Measurements from ENCODE around the gene BCL2L11. TPM values are rescaled to one million over a fixed set of nuclear protein-coding genes. Genes with fewer than 3 reads are reported as not detected.

BCL2L11 gene
- total and polyA plus RNA-seq, 10 of the 15 experiments (the other 5 are each of a cell fraction or from before 2014, with no cell fraction given) = 0.29 to 10.1 (median 1.1) TPM

DNA sequence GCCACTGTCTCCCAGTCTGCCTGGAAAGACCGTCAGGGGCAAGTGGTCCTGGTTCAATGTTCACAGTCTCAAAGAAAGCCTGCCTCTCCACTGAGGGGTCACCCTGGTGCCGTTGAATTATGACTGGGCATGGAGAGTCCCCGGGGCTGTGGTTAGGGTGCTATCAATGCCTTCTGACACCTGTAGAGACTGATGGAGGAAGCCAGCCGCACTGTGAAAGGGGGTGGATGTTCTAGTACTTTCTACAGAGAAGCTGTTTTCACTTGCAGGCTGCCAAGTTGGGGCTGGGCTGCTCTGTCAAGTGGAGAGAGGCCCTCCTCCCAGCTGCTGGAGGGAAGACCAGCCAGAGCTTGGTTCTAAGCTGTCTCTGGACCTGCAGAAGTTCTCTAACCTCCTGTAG is 80.5 kb downstream of the BCL2L11 start (continued):
- TF ChIP-seq, protein P1, sequence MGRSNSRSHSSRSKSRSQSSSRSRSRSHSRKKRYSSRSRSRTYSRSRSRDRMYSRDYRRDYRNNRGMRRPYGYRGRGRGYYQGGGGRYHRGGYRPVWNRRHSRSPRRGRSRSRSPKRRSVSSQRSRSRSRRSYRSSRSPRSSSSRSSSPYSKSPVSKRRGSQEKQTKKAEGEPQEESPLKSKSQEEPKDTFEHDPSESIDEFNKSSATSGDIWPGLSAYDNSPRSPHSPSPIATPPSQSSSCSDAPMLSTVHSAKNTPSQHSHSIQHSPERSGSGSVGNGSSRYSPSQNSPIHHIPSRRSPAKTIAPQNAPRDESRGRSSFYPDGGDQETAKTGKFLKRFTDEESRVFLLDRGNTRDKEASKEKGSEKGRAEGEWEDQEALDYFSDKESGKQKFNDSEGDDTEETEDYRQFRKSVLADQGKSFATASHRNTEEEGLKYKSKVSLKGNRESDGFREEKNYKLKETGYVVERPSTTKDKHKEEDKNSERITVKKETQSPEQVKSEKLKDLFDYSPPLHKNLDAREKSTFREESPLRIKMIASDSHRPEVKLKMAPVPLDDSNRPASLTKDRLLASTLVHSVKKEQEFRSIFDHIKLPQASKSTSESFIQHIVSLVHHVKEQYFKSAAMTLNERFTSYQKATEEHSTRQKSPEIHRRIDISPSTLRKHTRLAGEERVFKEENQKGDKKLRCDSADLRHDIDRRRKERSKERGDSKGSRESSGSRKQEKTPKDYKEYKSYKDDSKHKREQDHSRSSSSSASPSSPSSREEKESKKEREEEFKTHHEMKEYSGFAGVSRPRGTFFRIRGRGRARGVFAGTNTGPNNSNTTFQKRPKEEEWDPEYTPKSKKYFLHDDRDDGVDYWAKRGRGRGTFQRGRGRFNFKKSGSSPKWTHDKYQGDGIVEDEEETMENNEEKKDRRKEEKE (IDR thresholded peaks at IDR 0.05) = no peak
- TF ChIP-seq, protein P2, sequence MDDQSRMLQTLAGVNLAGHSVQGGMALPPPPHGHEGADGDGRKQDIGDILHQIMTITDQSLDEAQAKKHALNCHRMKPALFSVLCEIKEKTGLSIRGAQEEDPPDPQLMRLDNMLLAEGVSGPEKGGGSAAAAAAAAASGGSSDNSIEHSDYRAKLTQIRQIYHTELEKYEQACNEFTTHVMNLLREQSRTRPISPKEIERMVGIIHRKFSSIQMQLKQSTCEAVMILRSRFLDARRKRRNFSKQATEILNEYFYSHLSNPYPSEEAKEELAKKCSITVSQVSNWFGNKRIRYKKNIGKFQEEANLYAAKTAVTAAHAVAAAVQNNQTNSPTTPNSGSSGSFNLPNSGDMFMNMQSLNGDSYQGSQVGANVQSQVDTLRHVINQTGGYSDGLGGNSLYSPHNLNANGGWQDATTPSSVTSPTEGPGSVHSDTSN (IDR thresholded peaks at IDR 0.05; ENCODE audit: insufficient replicate concordance, low read depth, low read length) = peak; percentile 70
- TF ChIP-seq ZZZ3 (IDR thresholded peaks at IDR 0.05; ENCODE audit: control insufficient read depth, insufficient read length, low read depth) (no peak), NFYB (IDR thresholded peaks at IDR 0.05; ENCODE audit: insufficient read depth, low read depth, low read length) (no peak), ZNF217 (IDR thresholded peaks at IDR 0.05) (peak; percentile 62; the same call in 1 of the 2 replicates), SPI1 (IDR thresholded peaks at IDR 0.05; ENCODE audit: borderline replicate concordance, insufficient read depth, low read depth, low read length) (no peak), IKZF1 (conservative IDR thresholded peaks at IDR 0.05) (peak; percentile 95), PAX5 (IDR thresholded peaks at IDR 0.05; ENCODE audit: borderline replicate concordance, low read depth, low read length) (peak; percentile 90), ZNF384 (IDR thresholded peaks at IDR 0.05; ENCODE audit: borderline replicate concordance, low read depth, low read length) (no peak; the same call in 1 of the 2 replicates), CHD2 (IDR thresholded peaks at IDR 0.05; ENCODE audit: borderline replicate concordance, low read depth, low read length) (peak; percentile 72; the same call in 1 of the 2 replicates), SMAD5 (IDR thresholded peaks at IDR 0.05; ENCODE audit: low read depth) (no peak)
- TF ChIP-seq, protein P3, sequence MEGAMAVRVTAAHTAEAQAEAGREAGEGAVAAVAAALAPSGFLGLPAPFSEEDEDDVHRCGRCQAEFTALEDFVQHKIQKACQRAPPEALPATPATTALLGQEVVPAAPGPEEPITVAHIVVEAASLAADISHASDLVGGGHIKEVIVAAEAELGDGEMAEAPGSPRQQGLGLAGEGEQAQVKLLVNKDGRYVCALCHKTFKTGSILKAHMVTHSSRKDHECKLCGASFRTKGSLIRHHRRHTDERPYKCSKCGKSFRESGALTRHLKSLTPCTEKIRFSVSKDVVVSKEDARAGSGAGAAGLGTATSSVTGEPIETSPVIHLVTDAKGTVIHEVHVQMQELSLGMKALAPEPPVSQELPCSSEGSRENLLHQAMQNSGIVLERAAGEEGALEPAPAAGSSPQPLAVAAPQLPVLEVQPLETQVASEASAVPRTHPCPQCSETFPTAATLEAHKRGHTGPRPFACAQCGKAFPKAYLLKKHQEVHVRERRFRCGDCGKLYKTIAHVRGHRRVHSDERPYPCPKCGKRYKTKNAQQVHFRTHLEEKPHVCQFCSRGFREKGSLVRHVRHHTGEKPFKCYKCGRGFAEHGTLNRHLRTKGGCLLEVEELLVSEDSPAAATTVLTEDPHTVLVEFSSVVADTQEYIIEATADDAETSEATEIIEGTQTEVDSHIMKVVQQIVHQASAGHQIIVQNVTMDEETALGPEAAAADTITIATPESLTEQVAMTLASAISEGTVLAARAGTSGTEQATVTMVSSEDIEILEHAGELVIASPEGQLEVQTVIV (IDR thresholded peaks at IDR 0.05; ENCODE audit: borderline replicate concordance, partially characterized antibody) = no peak
- TF ChIP-seq, protein P4, sequence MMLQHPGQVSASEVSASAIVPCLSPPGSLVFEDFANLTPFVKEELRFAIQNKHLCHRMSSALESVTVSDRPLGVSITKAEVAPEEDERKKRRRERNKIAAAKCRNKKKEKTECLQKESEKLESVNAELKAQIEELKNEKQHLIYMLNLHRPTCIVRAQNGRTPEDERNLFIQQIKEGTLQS (IDR thresholded peaks at IDR 0.05; ENCODE audit: borderline replicate concordance, extremely low read depth, low read depth, low read length) = no peak
- TF ChIP-seq, protein P5, sequence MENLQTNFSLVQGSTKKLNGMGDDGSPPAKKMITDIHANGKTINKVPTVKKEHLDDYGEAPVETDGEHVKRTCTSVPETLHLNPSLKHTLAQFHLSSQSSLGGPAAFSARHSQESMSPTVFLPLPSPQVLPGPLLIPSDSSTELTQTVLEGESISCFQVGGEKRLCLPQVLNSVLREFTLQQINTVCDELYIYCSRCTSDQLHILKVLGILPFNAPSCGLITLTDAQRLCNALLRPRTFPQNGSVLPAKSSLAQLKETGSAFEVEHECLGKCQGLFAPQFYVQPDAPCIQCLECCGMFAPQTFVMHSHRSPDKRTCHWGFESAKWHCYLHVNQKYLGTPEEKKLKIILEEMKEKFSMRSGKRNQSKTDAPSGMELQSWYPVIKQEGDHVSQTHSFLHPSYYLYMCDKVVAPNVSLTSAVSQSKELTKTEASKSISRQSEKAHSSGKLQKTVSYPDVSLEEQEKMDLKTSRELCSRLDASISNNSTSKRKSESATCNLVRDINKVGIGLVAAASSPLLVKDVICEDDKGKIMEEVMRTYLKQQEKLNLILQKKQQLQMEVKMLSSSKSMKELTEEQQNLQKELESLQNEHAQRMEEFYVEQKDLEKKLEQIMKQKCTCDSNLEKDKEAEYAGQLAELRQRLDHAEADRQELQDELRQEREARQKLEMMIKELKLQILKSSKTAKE (IDR thresholded peaks at IDR 0.05; ENCODE audit: low read depth, poor library complexity, severe bottlenecking) = peak; percentile 88
- TF ChIP-seq, protein P6, sequence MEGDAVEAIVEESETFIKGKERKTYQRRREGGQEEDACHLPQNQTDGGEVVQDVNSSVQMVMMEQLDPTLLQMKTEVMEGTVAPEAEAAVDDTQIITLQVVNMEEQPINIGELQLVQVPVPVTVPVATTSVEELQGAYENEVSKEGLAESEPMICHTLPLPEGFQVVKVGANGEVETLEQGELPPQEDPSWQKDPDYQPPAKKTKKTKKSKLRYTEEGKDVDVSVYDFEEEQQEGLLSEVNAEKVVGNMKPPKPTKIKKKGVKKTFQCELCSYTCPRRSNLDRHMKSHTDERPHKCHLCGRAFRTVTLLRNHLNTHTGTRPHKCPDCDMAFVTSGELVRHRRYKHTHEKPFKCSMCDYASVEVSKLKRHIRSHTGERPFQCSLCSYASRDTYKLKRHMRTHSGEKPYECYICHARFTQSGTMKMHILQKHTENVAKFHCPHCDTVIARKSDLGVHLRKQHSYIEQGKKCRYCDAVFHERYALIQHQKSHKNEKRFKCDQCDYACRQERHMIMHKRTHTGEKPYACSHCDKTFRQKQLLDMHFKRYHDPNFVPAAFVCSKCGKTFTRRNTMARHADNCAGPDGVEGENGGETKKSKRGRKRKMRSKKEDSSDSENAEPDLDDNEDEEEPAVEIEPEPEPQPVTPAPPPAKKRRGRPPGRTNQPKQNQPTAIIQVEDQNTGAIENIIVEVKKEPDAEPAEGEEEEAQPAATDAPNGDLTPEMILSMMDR (IDR thresholded peaks at IDR 0.05 in 2 of 3, conservative IDR thresholded peaks at IDR 0.05 in 1 of 3; ENCODE audit: control insufficient read depth in 2 of 3, extremely low read depth in 1 of 3, insufficient read depth in 1 of 3, low read depth in 3 of 3, low read length in 3 of 3) = no peak

All from GM12878 (cell line).